Endodermal cell (in vitro differentiated cells): ENCODE measurements around the gene RCAN3. TPM values are rescaled to one million over a fixed set of nuclear protein-coding genes. Genes with fewer than 3 reads are reported as not detected.
"Not testable (repeated sequence)": the region's sequence is repeated elsewhere in the genome, so short reads cannot be mapped to it uniquely, and the experiment has no call there.

Source experiments
- DNase-seq: peaks from one replicate; pipeline ENCODE4 v3.0.0-alpha.2; 2017
- H3K27ac ChIP-seq: 2 replicates; pipeline ENCODE4 v1.5.1; 2013; ENCODE audit warnings: mild to moderate bottlenecking, low read depth, low read length, moderate library complexity
- H3K27me3 ChIP-seq: 2 replicates; pipeline ENCODE4 v1.6.1; 2013; ENCODE audit warnings: mild to moderate bottlenecking, low read length, moderate library complexity; ENCODE audit not compliant: insufficient read depth, control insufficient read depth, poor library complexity, severe bottlenecking
- H3K36me3 ChIP-seq: 2 replicates; pipeline ENCODE4 v1.7.0; 2013; ENCODE audit warnings: mild to moderate bottlenecking, low read length, moderate library complexity; ENCODE audit not compliant: control insufficient read depth, insufficient read depth
- H3K4me1 ChIP-seq: one replicate; pipeline ENCODE4 v1.7.0; 2013; ENCODE audit warnings: low read length; ENCODE audit not compliant: control insufficient read depth, insufficient read depth
- H3K4me3 ChIP-seq: 2 replicates; pipeline ENCODE4 v1.5.1; 2013; ENCODE audit warnings: mild to moderate bottlenecking, low read length, moderate library complexity
- H3K9ac ChIP-seq: 2 replicates; pipeline ENCODE4 v1.6.1; 2013; ENCODE audit warnings: mild to moderate bottlenecking, low read length, moderate library complexity; ENCODE audit not compliant: poor library complexity, severe bottlenecking; ENCODE audit errors: extremely low read depth
- H3K9me3 ChIP-seq: 2 replicates; pipeline ENCODE4 v1.6.1; 2013; ENCODE audit warnings: mild to moderate bottlenecking, low read length, moderate library complexity; ENCODE audit not compliant: control insufficient read depth
- H3K27ac Mint-ChIP-seq: 2 replicates; pipeline ENCODE4 v1.8.0; 2020; ENCODE audit warnings: mixed read lengths
- H3K27me3 Mint-ChIP-seq: 2 replicates; pipeline ENCODE4 v1.8.0; 2021; ENCODE audit warnings: mild to moderate bottlenecking, mixed read lengths; ENCODE audit not compliant: insufficient read depth
- H3K36me3 Mint-ChIP-seq: 2 replicates; pipeline ENCODE4 v1.8.0; 2020; ENCODE audit warnings: low read depth, mixed read lengths
- H3K4me1 Mint-ChIP-seq: 2 replicates; pipeline ENCODE4 v1.8.0; 2020; ENCODE audit warnings: mixed read lengths
- H3K4me3 Mint-ChIP-seq: 2 replicates; pipeline ENCODE4 v1.8.0; 2020; ENCODE audit warnings: mild to moderate bottlenecking, moderate library complexity, mixed read lengths
- H3K9me3 Mint-ChIP-seq: 2 replicates; pipeline ENCODE4 v1.8.0; 2020; ENCODE audit warnings: mild to moderate bottlenecking, mixed read lengths
- CTCF ChIP-seq: fragments of 200-600 bp; sonication (generic); conservative IDR thresholded peaks from 2 replicates; pipeline ENCODE4 v1.5.0; 2021; ENCODE audit warnings: antibody characterized with exemption, mild to moderate bottlenecking
- WGBS, 2 experiments: methylation state at CpG; one replicate each; pipeline versions ENCODE4 v1.1.5 to v1.1.7; 2013; ENCODE audit warnings: missing lambda C conversion rate in 2 of 2, mixed read lengths in 1 of 2; ENCODE audit not compliant: insufficient coverage in 1 of 2, insufficient read length in 1 of 2; 5-methylcytosine and 5-hydroxymethylcytosine counted together
- total RNA-seq, 2 donors: library from RNA; stranded (reverse); fragmentation: NEBNext Ultra II Directional in 1 of 2; extraction: Animal tissue kit (Norgen Biotek cat#: 25700) in 1 of 2; gene quantifications; 2 replicates in 1 of 2; 3 replicates in 1 of 2; pipeline ENCODE4 v1.2.1, GENCODE V29; 2021

The RCAN3 gene
- total RNA-seq, 2 donors from 2014 or later: 31.9 to 36.8 TPM

GRCh38 chr1:24514946-24515345 lies 12.3 kb downstream of the RCAN3 start:
- Histone ChIP-seq H3K4me3 (no peak overlapping the region), H3K27me3 (no peaks in the 10 kb centered on the region), H3K27ac (no peak overlapping the region), H3K36me3 (peaks cover 37% of the 10 kb centered on the region), H3K4me1 (peaks cover 2% of the 10 kb centered on the region), H3K9me3 (peaks cover 4% of the 10 kb centered on the region), H3K9ac (no peak overlapping the region)
- TF ChIP-seq CTCF: no peak
- H3K27ac Mint-ChIP-seq: no peak overlapping the region
- H3K27me3 Mint-ChIP-seq: no peaks in the 10 kb centered on the region
- WGBS, 2 experiments: 96 to 100% methylated on average over 3 to 5 of the region's 5 CpGs
- DNase-seq: no peak
- peaks cover 45% of the 10 kb centered on the region for H3K36me3 Mint-ChIP-seq
- H3K4me1 Mint-ChIP-seq: peaks cover 7% of the 10 kb centered on the region
- H3K4me3 Mint-ChIP-seq: no peak overlapping the region
- H3K9me3 Mint-ChIP-seq: no peaks in the 10 kb centered on the region

- H3K27me3 Mint-ChIP-seq, H3K9me3 Mint-ChIP-seq, H3K27ac ChIP-seq, H3K4me3 Mint-ChIP-seq, H3K27me3 ChIP-seq, DNase-seq, H3K9ac ChIP-seq, H3K4me1 Mint-ChIP-seq, H3K9me3 ChIP-seq, H3K4me3 ChIP-seq, H3K4me1 ChIP-seq: not testable (repeated sequence)
- Mint-ChIP-seq H3K36me3 (peaks cover 48% of the 10 kb centered on the region), H3K27ac (peak overlapping the region; percentile 13)
- H3K36me3 ChIP-seq: peaks cover 40% of the 10 kb centered on the region
- 94% methylated on average over 13 to 14 of the region's 14 CpGs for WGBS, 2 experiments
Observed at GRCh38 chr1:24515671-24516209, 13.1 kb downstream of the RCAN3 start.

GRCh38 chr1:24516506-24516905 lies 13.9 kb downstream of the RCAN3 start:
- DNase-seq: no peak
- Histone ChIP-seq H3K9me3 (peaks cover 4% of the 10 kb centered on the region), H3K27me3 (no peaks in the 10 kb centered on the region), H3K9ac (no peak overlapping the region), H3K27ac (no peak overlapping the region), H3K4me1 (no peaks in the 10 kb centered on the region), H3K4me3 (no peak overlapping the region), H3K36me3 (peaks cover 41% of the 10 kb centered on the region)
- Mint-ChIP-seq H3K27me3 (no peaks in the 10 kb centered on the region), H3K9me3 (no peaks in the 10 kb centered on the region), H3K4me1 (no peaks in the 10 kb centered on the region), H3K4me3 (no peak overlapping the region), H3K27ac (peak overlapping the region; percentile 16), H3K36me3 (peaks cover 49% of the 10 kb centered on the region)
- TF ChIP-seq CTCF: no peak
- WGBS, 2 experiments: 93 to 97% methylated on average over 11 to 12 of the region's 12 CpGs

GRCh38 chr1:24517898-24518297 lies 15.3 kb downstream of the RCAN3 start:
- Histone ChIP-seq H3K27me3 (no peaks in the 10 kb centered on the region), H3K4me1 (no peaks in the 10 kb centered on the region), H3K9ac (no peak overlapping the region), H3K36me3 (peaks cover 42% of the 10 kb centered on the region), H3K9me3 (peaks cover 4% of the 10 kb centered on the region), H3K27ac (no peak overlapping the region), H3K4me3 (no peak overlapping the region)
- TF ChIP-seq CTCF: no peak
- Mint-ChIP-seq H3K27ac (no peak overlapping the region), H3K9me3 (no peaks in the 10 kb centered on the region), H3K36me3 (peaks cover 48% of the 10 kb centered on the region), H3K4me3 (no peak overlapping the region), H3K27me3 (no peaks in the 10 kb centered on the region), H3K4me1 (no peaks in the 10 kb centered on the region)
- WGBS, 2 experiments: 94 to 95% methylated on average over 3 of the region's 4 CpGs
- DNase-seq: no peak

- DNase-seq, H3K9me3 ChIP-seq, H3K27ac Mint-ChIP-seq, H3K27ac ChIP-seq, H3K4me3 Mint-ChIP-seq, H3K9me3 Mint-ChIP-seq, H3K4me1 ChIP-seq, H3K27me3 ChIP-seq, H3K27me3 Mint-ChIP-seq, H3K4me3 ChIP-seq, H3K9ac ChIP-seq: not testable (repeated sequence)
- 91 to 94% methylated on average over 2 to 4 of the region's 5 CpGs for WGBS, 2 experiments
- Mint-ChIP-seq H3K36me3 (peaks cover 42% of the 10 kb centered on the region), H3K4me1 (peaks cover 11% of the 10 kb centered on the region)
- H3K36me3 ChIP-seq: peaks cover 40% of the 10 kb centered on the region
Observed at GRCh38 chr1:24520282-24520681, 17.6 kb downstream of the RCAN3 start.
